Measurements from ENCODE around the gene ME1.
A peak's percentile ranks its signal among the peaks of the same experiment; 100 is the strongest.
"Not testable (repeated sequence)": the region's sequence is repeated elsewhere in the genome, so short reads cannot be mapped to it uniquely, and the experiment has no call there.

The ME1 gene

GRCh38 chr6:83192871-83193746, 237.7 kb downstream of the ME1 start, which contains the start of the genes PGM3 and RWDD2A:
TSS of gene PGM3 (minus strand) at chr6:83193265. CDS start at chr6:83191012, 2,253 bp downstream.
TSS of gene RWDD2A (plus strand) at chr6:83193357. CDS start at chr6:83194452, 1,095 bp downstream.
- Histone ChIP-seq H3K4me3 (peak within 1 kb of the TSS; percentile 93), H3K27ac (peak within 1 kb of the TSS; percentile 87 to 90)
- peak; percentile 92 for DNase-seq (ENCODE audit: low spot score)
- TF ChIP-seq, protein P1, sequence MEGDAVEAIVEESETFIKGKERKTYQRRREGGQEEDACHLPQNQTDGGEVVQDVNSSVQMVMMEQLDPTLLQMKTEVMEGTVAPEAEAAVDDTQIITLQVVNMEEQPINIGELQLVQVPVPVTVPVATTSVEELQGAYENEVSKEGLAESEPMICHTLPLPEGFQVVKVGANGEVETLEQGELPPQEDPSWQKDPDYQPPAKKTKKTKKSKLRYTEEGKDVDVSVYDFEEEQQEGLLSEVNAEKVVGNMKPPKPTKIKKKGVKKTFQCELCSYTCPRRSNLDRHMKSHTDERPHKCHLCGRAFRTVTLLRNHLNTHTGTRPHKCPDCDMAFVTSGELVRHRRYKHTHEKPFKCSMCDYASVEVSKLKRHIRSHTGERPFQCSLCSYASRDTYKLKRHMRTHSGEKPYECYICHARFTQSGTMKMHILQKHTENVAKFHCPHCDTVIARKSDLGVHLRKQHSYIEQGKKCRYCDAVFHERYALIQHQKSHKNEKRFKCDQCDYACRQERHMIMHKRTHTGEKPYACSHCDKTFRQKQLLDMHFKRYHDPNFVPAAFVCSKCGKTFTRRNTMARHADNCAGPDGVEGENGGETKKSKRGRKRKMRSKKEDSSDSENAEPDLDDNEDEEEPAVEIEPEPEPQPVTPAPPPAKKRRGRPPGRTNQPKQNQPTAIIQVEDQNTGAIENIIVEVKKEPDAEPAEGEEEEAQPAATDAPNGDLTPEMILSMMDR (IDR thresholded peaks at IDR 0.05), result no peak

GRCh38 chr6:83192456-83192855, 238.4 kb downstream of the ME1 start:
- DNase-seq (ENCODE audit: low spot score), result no peak
- H3K27ac ChIP-seq, result peak overlapping the region; percentile 87 to 90
- peak overlapping the region; percentile 93 for H3K4me3 ChIP-seq
- TF ChIP-seq, protein P1 (IDR thresholded peaks at IDR 0.05), result no peak

DNA sequence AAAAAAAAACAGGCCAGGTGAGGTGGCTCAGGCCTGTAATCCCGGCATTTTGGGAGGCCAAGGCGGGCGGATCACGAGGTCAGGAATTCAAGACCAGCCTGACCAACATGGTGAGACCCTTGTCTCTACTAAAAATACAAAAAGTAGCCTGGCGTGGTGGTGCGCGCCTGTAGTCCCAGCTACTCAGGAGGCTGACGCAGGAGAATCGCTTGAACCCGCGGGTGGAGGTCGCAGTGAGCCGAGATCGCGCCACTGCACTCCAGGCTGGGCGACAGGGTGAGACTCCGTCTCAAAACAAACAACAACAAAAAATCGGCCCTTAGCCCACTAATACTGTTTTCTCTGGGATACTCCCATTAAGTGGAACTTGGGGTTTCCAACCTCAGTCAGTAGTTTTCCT, 238.9 kb downstream of the ME1 start:
- DNase-seq (ENCODE audit: low spot score); H3K27ac ChIP-seq: not testable (repeated sequence)
- H3K4me3 ChIP-seq, result peak overlapping the region; percentile 93

GRCh38 chr6:83190626-83191025, 240.2 kb downstream of the ME1 start:
- H3K27ac ChIP-seq, result no peak overlapping the region
- H3K4me3 ChIP-seq, result peak overlapping the region; percentile 15
- no peak for DNase-seq (ENCODE audit: low spot score)
- TF ChIP-seq, protein P1 (IDR thresholded peaks at IDR 0.05), result no peak

GRCh38 chr6:83188501-83188900, 242.3 kb downstream of the ME1 start:
- TF ChIP-seq, protein P1 (IDR thresholded peaks at IDR 0.05), result no peak
- DNase-seq (ENCODE audit: low spot score), result no peak

GRCh38 chr6:83185096-83185495, 245.8 kb downstream of the ME1 start:
- no peak for DNase-seq (ENCODE audit: low spot score)
- Histone ChIP-seq H3K4me3 (no peak overlapping the region), H3K27ac (no peak overlapping the region)
- TF ChIP-seq, protein P1 (IDR thresholded peaks at IDR 0.05), result no peak

More at GRCh38 chr6:83188501-83188900, 242.3 kb downstream of the ME1 start:
- Histone ChIP-seq H3K4me3 (no peak overlapping the region), H3K27ac (no peak overlapping the region)

DNA sequence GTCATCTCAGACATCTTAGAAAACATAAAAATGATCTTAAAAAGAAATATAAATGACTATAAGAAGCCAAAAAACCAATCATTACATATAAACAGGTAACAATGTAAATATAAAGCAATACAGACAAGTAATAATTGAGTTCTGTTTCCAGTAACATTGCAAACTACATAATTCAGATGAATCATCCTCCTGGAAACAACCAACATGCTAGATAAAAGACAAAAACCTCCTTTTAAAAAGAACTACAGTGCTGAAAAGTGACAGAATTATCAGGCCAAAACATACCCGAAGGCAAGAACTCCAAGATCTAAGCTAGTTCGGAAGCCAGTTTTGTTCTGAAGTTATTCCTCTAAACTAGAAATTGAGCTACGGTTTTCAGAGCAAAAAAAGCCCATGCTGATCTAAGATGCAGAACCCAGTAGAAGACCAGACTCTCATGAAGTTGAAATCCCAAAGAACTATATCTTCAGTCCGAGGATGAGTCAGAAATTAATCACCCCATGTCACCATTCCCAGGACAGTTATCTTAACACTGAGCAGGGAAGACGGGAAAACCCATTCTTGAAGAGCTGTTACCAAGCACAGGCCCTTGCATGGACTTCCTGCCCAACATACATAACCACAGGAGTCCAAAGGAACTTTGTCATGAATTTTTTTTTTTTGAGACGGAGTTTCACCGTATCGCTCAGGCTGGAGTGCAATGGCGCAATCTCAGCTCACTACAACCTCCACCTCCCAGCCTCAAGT, 247.6 kb downstream of the ME1 start:
- Histone ChIP-seq H3K4me3 (no peak overlapping the region), H3K27ac (peak overlapping the region; percentile 34 to 58)
- no peak for DNase-seq (ENCODE audit: low spot score)
- TF ChIP-seq, protein P1 (IDR thresholded peaks at IDR 0.05), result no peak

Data from coronary artery (tissue), 2 donors.